Left lung (tissue), 10 donors: ENCODE results near the gene BCL3. TPM values are rescaled to one million over a fixed set of nuclear protein-coding genes. Genes with fewer than 3 reads are reported as not detected.

Experiments used
- ATAC-seq: fragments of 200-7000 bp; cut with Tn5 transposase; one replicate; pipeline ENCODE4 v1.9.1; 2020; ENCODE audit warnings: moderate library complexity
- DNase-seq, 4 donors: peaks; one replicate each; pipeline ENCODE4 v3.0.0-alpha.2; 2013 to 2020
- H3K27ac ChIP-seq, 2 donors: fragments of 200-600 bp; sonication (generic) in 1 of 2; one replicate each; pipeline versions ENCODE4 v1.5.0 to v1.8.0; 2020 to 2021
- H3K27me3 ChIP-seq, 2 donors: fragments of 200-600 bp; sonication (generic) in 1 of 2; one replicate each; pipeline versions ENCODE4 v1.5.0 to v1.8.0; 2020 to 2021
- H3K36me3 ChIP-seq, 2 donors: fragments of 200-600 bp; sonication (generic) in 1 of 2; one replicate each; pipeline versions ENCODE4 v1.5.0 to v1.8.0; 2020 to 2021
- H3K4me1 ChIP-seq, 2 donors: fragments of 200-600 bp; one replicate each; pipeline ENCODE4 v1.8.0; 2021
- H3K4me3 ChIP-seq, 2 donors: fragments of 200-600 bp; sonication (generic) in 1 of 2; one replicate each; pipeline versions ENCODE4 v1.5.0 to v1.8.0; 2020 to 2021; ENCODE audit warnings: mild to moderate bottlenecking in 1 of 2
- H3K9me3 ChIP-seq, 2 donors: fragments of 200-600 bp; sonication (generic) in 1 of 2; one replicate each; pipeline versions ENCODE4 v1.5.0 to v1.8.0; 2020 to 2021
- CTCF ChIP-seq, 2 donors: fragments of 200-600 bp; sonication (generic) in 1 of 2; IDR thresholded peaks; one replicate each; pipeline versions ENCODE4 v1.5.0 to v1.8.0; 2021; ENCODE audit warnings: antibody characterized with exemption in 2 of 2
- intact Hi-C, 2 donors: fragments of 100-400 bp; cut with DNase I; formaldehyde crosslinking; loops; one replicate each; pipeline versions ENCODE4 v1.11.2 to v1.14.2; 2022
- polyA plus RNA-seq, 6 donors: library from polyadenylated mRNA; unstranded; fragments of 120-200 nt; gene quantifications; one replicate each; pipeline ENCODE4 v1.2.1, GENCODE V29; 2013; ENCODE audit not compliant: insufficient read length in 6 of 6
- total RNA-seq, 2 donors: library from RNA; stranded (reverse); fragmentation: NEBNext Ultra II Directional; extraction: Animal tissue kit (Norgen Biotek cat#: 25700); gene quantifications; one replicate each; pipeline ENCODE4 v1.2.1, GENCODE V29; 2021
- donor health status: DM: no; HTN: yes; CAD: no.
- donor health status: DM: no; HTN: no; CAD: no.

The BCL3 gene
- total and polyA plus RNA-seq, 8 donors: 7.3 to 79.9 (median 13.8) TPM

GRCh38 chr19:44749292-44749691, 784 bp downstream of the BCL3 start:
- ATAC-seq (no peak), DNase-seq (no peak)
- Histone ChIP-seq H3K4me3 (peak overlapping the region; percentile 60 to 83), H3K4me1 (peaks cover 47 to 71% of the 10 kb centered on the region in 2 donors), H3K27ac (peak overlapping the region; percentile 93 to 97), H3K36me3 (peaks cover 0 to 36% of the 10 kb centered on the region in 2 donors), H3K9me3 (no peaks in the 10 kb centered on the region), H3K27me3 (no peaks in the 10 kb centered on the region)
- intact Hi-C loops: no loop called here
- TF ChIP-seq CTCF (IDR thresholded peaks at IDR 0.05): no peak

GRCh38 chr19:44749994-44750393, 1.5 kb downstream of the BCL3 start:
- peak overlapping the region; percentile 60 to 83 for H3K4me3 ChIP-seq
- H3K9me3 ChIP-seq: no peaks in the 10 kb centered on the region
- ATAC-seq (no peak), DNase-seq (no peak)
- peaks cover 0 to 37% of the 10 kb centered on the region in 2 donors for H3K36me3 ChIP-seq
- peak overlapping the region; percentile 93 to 97 for H3K27ac ChIP-seq
- no peak for TF ChIP-seq CTCF (IDR thresholded peaks at IDR 0.05)
- peaks cover 49 to 70% of the 10 kb centered on the region in 2 donors for H3K4me1 ChIP-seq
- intact Hi-C loops: no loop called here
- no peaks in the 10 kb centered on the region for H3K27me3 ChIP-seq

GRCh38 chr19:44752123-44752815, 3.8 kb downstream of the BCL3 start:
- intact Hi-C loops: no loop called here
- ATAC-seq: no peak

GRCh38 chr19:44752816-44753625, 4.5 kb downstream of the BCL3 start:
- H3K27me3 ChIP-seq: no peaks in the 10 kb centered on the region
- H3K9me3 ChIP-seq: no peaks in the 10 kb centered on the region
- peak overlapping the region; percentile 94 to 96 for H3K27ac ChIP-seq
- peak in 1 of 2 donors; percentile 15 for TF ChIP-seq CTCF (IDR thresholded peaks at IDR 0.05)
- H3K4me3 ChIP-seq: peak overlapping the region; percentile 31 to 83
- H3K4me1 ChIP-seq: peaks cover 68 to 76% of the 10 kb centered on the region in 2 donors
- ATAC-seq (peak; percentile 74), DNase-seq (peak; percentile 80 to 98 (median 96))
- peaks cover 0 to 67% of the 10 kb centered on the region in 2 donors for H3K36me3 ChIP-seq
- intact Hi-C loops: no loop called here

More at GRCh38 chr19:44752123-44752815, 3.8 kb downstream of the BCL3 start:
- peak overlapping the region in 1 of 2 donors; percentile 83 for H3K4me3 ChIP-seq
- H3K4me1 ChIP-seq: peaks cover 61 to 70% of the 10 kb centered on the region in 2 donors
- H3K27ac ChIP-seq: peak overlapping the region; percentile 94 to 96
- no peak for TF ChIP-seq CTCF (IDR thresholded peaks at IDR 0.05)
- no peak for DNase-seq
- no peaks in the 10 kb centered on the region for H3K9me3 ChIP-seq
- no peaks in the 10 kb centered on the region for H3K27me3 ChIP-seq
- H3K36me3 ChIP-seq: peaks cover 0 to 59% of the 10 kb centered on the region in 2 donors

GRCh38 chr19:44753626-44753931, 5.1 kb downstream of the BCL3 start:
- Histone ChIP-seq H3K4me3 (peak overlapping the region; percentile 31 to 83), H3K4me1 (peaks cover 72 to 82% of the 10 kb centered on the region in 2 donors), H3K27ac (peak overlapping the region; percentile 94 to 96), H3K36me3 (peaks cover 0 to 72% of the 10 kb centered on the region in 2 donors), H3K9me3 (no peaks in the 10 kb centered on the region), H3K27me3 (no peaks in the 10 kb centered on the region)
- intact Hi-C loops: no loop called here
- TF ChIP-seq CTCF (IDR thresholded peaks at IDR 0.05): no peak
- ATAC-seq (no peak), DNase-seq (no peak)
